DMS53 (cell line): Measurements from ENCODE around the gene RAB3GAP2.
"Not testable (repeated sequence)": the region's sequence is repeated elsewhere in the genome, so short reads cannot be mapped to it uniquely, and the experiment has no call there.

Source experiments
- DNase-seq: peaks from one replicate; lab custom pipeline; 2025; lab: John Stamatoyannopoulos, UW

The RAB3GAP2 gene

GRCh38 chr1:220236278-220236677, 36.0 kb downstream of the RAB3GAP2 start:
- DNase-seq: not testable (repeated sequence)

GRCh38 chr1:220235462-220235861, 36.8 kb downstream of the RAB3GAP2 start:
- DNase-seq: peak; percentile 97

- no peak for DNase-seq
These were observed 38.3 kb downstream of the RAB3GAP2 start for GRCh38 chr1:220233927-220234326.

- DNase-seq: no peak
These were observed 42.5 kb downstream of the RAB3GAP2 start for GRCh38 chr1:220229771-220230170.

GRCh38 chr1:220227393-220227792, 44.9 kb downstream of the RAB3GAP2 start:
- DNase-seq: no peak

- DNase-seq: no peak
These were observed 45.5 kb downstream of the RAB3GAP2 start for GRCh38 chr1:220226752-220227151.

GRCh38 chr1:220225957-220226356, 46.3 kb downstream of the RAB3GAP2 start:
- no peak for DNase-seq

- DNase-seq: no peak
These were observed 47.6 kb downstream of the RAB3GAP2 start for GRCh38 chr1:220224611-220225124.

GRCh38 chr1:220224033-220224432, 48.2 kb downstream of the RAB3GAP2 start:
- DNase-seq: no peak

- DNase-seq: peak; percentile 27
These were observed 49.3 kb downstream of the RAB3GAP2 start for GRCh38 chr1:220222939-220223338.

- DNase-seq: peak; percentile 59
These were observed 50.6 kb downstream of the RAB3GAP2 start for GRCh38 chr1:220221670-220222069.

GRCh38 chr1:220221269-220221668, 51.0 kb downstream of the RAB3GAP2 start:
- DNase-seq: no peak

GRCh38 chr1:220220699-220221040, 51.6 kb downstream of the RAB3GAP2 start:
- DNase-seq: not testable (repeated sequence)

GRCh38 chr1:220219865-220220698, 52.2 kb downstream of the RAB3GAP2 start:
- DNase-seq: no peak

- peak; percentile 20 for DNase-seq
These were observed 53.2 kb downstream of the RAB3GAP2 start for GRCh38 chr1:220219136-220219442.

- DNase-seq: peak; percentile 87
These were observed 53.7 kb downstream of the RAB3GAP2 start for GRCh38 chr1:220218397-220219135.

- DNase-seq: peak; percentile 55
These were observed 54.8 kb downstream of the RAB3GAP2 start for GRCh38 chr1:220217383-220217988.

- DNase-seq: no peak
These were observed 58.8 kb downstream of the RAB3GAP2 start for GRCh38 chr1:220213382-220213983.

GRCh38 chr1:220207411-220207810, 64.8 kb downstream of the RAB3GAP2 start:
- DNase-seq: no peak

- not testable (repeated sequence) for DNase-seq
These were observed 67.5 kb downstream of the RAB3GAP2 start for GRCh38 chr1:220204758-220205157.

- no peak for DNase-seq
These were observed 68.4 kb downstream of the RAB3GAP2 start for GRCh38 chr1:220203816-220204215.
